ENCODE results near the gene REPIN1. TPM values are rescaled to one million over a fixed set of nuclear protein-coding genes. Genes with fewer than 3 reads are reported as not detected.

Gene REPIN1
- total and polyA plus RNA-seq, 9 of the 15 experiments (the other 6 are each of a cell fraction or from before 2014, with no cell fraction given), result 8.1 to 283 (median 94.3) TPM

DNA sequence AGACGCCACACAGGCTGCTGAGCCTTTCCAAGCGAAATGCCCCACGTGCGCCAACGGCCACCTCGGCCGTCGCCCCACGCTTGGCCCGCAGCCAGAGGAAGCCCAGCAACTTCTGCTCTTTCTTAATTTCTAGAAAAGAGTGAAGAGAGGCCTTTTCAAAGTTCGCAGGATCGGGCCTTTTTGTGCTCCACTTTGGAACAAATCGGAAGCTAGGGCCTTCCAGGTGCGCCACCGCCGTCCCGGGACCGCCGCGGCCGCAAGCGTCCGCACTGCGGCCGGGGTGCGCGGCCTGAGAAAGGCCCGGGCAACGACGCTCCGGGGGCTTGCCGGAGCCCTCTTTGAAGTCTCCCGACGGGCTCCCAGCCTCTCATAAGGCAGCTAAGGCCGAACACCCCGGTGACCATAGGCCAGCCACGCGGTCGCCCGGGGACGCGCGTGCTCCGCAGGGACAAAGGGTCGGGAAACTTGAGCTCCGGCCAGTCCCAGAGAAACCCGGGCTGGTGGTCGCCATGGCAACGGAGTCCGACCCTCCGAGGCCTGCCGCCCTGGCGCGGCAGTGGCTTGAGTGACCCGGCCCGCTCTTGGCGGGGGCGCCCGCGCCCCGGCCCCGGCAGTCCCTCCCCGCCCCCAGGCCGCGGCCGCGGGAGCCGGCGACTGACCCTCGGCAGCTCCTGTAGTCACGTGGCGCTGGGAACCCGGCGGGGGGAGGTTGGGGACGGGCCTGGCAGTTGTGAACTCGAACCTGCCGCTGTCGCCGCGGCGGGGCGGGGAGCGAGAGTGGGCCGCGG lies at the start of gene REPIN1 (continued):
- TF ChIP-seq, protein P1, sequence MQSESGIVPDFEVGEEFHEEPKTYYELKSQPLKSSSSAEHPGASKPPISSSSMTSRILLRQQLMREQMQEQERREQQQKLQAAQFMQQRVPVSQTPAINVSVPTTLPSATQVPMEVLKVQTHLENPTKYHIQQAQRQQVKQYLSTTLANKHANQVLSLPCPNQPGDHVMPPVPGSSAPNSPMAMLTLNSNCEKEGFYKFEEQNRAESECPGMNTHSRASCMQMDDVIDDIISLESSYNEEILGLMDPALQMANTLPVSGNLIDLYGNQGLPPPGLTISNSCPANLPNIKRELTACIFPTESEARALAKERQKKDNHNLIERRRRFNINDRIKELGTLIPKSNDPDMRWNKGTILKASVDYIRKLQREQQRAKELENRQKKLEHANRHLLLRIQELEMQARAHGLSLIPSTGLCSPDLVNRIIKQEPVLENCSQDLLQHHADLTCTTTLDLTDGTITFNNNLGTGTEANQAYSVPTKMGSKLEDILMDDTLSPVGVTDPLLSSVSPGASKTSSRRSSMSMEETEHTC (IDR thresholded peaks at IDR 0.05), result peak; percentile 87
- TF ChIP-seq SMAD3 (CRISPR knock-in tag; conservative IDR thresholded peaks at IDR 0.05) (no peak; the same call in none of the 2 replicates), HIVEP1 (CRISPR knock-in tag; IDR thresholded peaks at IDR 0.05) (peak; percentile 90), ZNF143 (CRISPR knock-in tag; IDR thresholded peaks at IDR 0.05) (peak; percentile 31; the same call in 1 of the 2 replicates), CBX1 (IDR thresholded peaks at IDR 0.05; ENCODE audit: low read depth) (peak; percentile 91), ZNF134 (CRISPR knock-in tag; conservative IDR thresholded peaks at IDR 0.05) (peak; percentile 58), SRSF1 (IDR thresholded peaks at IDR 0.05; ENCODE audit: low read depth, low read length) (no peak), ATF1 (CRISPR knock-in tag; IDR thresholded peaks at IDR 0.05) (no peak), ATF1 (tag; IDR thresholded peaks at IDR 0.05) (peak; percentile 47; the same call in 1 of the 2 replicates), NFE2L1 (tag; IDR thresholded peaks at IDR 0.05; ENCODE audit: borderline replicate concordance, low read depth) (no peak), ZNF512 (tag; IDR thresholded peaks at IDR 0.05) (no peak; the same call in 1 of the 2 replicates), SMAD1 (IDR thresholded peaks at IDR 0.05; ENCODE audit: low read depth, low read length, partially characterized antibody) (peak; percentile 35), FOXA3 (CRISPR knock-in tag; conservative IDR thresholded peaks at IDR 0.05 in 1 of 2, IDR thresholded peaks at IDR 0.05 in 1 of 2) (no peak; a peak in 1 of 4 replicates), SLC30A9 (CRISPR knock-in tag; IDR thresholded peaks at IDR 0.05) (no peak), TAL1 (IDR thresholded peaks at IDR 0.05) (no peak), EZH2 (IDR thresholded peaks at IDR 0.05; ENCODE audit: borderline replicate concordance, low read depth, low read length) (no peak), TAF1 (IDR thresholded peaks at IDR 0.05; ENCODE audit: control insufficient read depth, extremely low read depth, insufficient read depth, low read length, severe bottlenecking) (peak; percentile 88), KDM4B (IDR thresholded peaks at IDR 0.05; ENCODE audit: borderline replicate concordance in 2 of 2, low read depth in 1 of 2) (peak in 1 of 2 experiments; percentile 95; a peak in 2 of 4 replicates), PYGO2 (tag; IDR thresholded peaks at IDR 0.05) (no peak)
- TF ChIP-seq, protein P2, sequence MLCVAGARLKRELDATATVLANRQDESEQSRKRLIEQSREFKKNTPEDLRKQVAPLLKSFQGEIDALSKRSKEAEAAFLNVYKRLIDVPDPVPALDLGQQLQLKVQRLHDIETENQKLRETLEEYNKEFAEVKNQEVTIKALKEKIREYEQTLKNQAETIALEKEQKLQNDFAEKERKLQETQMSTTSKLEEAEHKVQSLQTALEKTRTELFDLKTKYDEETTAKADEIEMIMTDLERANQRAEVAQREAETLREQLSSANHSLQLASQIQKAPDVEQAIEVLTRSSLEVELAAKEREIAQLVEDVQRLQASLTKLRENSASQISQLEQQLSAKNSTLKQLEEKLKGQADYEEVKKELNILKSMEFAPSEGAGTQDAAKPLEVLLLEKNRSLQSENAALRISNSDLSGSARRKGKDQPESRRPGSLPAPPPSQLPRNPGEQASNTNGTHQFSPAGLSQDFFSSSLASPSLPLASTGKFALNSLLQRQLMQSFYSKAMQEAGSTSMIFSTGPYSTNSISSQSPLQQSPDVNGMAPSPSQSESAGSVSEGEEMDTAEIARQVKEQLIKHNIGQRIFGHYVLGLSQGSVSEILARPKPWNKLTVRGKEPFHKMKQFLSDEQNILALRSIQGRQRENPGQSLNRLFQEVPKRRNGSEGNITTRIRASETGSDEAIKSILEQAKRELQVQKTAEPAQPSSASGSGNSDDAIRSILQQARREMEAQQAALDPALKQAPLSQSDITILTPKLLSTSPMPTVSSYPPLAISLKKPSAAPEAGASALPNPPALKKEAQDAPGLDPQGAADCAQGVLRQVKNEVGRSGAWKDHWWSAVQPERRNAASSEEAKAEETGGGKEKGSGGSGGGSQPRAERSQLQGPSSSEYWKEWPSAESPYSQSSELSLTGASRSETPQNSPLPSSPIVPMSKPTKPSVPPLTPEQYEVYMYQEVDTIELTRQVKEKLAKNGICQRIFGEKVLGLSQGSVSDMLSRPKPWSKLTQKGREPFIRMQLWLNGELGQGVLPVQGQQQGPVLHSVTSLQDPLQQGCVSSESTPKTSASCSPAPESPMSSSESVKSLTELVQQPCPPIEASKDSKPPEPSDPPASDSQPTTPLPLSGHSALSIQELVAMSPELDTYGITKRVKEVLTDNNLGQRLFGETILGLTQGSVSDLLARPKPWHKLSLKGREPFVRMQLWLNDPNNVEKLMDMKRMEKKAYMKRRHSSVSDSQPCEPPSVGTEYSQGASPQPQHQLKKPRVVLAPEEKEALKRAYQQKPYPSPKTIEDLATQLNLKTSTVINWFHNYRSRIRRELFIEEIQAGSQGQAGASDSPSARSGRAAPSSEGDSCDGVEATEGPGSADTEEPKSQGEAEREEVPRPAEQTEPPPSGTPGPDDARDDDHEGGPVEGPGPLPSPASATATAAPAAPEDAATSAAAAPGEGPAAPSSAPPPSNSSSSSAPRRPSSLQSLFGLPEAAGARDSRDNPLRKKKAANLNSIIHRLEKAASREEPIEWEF (CRISPR knock-in tag; IDR thresholded peaks at IDR 0.05), result peak; percentile 97

Data from K562 (cell line).